ENCODE data around the gene SLC6A3.
"Not testable (repeated sequence)": the region's sequence is repeated elsewhere in the genome, so short reads cannot be mapped to it uniquely, and the experiment has no call there.

SLC6A3 gene

DNA sequence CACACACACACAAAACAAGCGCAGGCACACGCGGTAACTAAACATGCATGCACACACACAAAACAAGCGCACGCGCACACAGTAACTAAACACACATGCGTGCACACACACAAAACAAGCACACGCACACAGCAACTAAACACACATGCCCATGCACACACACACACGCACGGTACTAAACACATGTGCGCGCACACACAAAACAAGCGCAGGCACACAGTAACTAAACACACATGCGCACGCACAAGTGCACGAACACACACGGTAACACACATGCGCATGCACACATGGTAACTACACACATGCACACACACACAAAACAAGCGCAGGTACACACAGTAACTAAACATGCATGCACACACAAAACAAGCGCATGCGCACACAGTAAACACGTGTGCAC, 19.9 kb upstream of the SLC6A3 start:
- DNase-seq (ENCODE audit: low read depth in 2 of 2, low spot score in 1 of 2): no peak

DNA sequence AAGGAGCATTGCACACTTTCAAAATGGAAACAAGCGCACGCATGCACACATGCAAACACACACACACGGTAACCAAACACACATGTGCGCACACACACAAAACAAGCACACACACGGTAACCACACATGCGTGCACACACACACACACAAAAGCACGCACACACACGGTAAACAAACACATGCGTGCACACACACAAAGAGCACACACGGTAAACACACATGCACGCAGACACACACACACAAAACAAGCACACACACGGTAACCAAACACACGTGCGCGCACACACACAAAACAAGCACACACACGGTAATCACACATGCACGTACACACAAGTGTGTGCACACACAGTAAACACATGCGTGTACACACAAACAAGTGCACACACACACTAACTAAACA, 19.3 kb upstream of the SLC6A3 start:
- DNase-seq (ENCODE audit: low read depth in 2 of 2, low spot score in 1 of 2): no peak

DNA sequence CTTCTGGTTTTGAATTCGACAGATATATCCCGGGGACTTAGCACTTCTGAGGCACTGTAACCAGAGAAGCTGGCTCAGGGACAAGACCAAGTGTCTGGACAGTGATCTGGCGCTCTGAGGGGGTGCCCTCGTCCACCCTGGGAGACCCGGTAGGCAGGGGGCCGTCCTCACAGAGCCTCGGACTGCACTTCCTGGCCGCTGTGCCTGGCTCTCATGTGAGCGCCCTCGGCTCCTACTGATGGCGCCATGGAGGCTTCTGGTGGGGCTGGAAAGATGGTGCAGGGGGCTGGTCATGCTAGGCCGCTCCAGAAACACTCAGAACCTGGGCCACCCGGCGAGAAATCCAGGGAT, 18.8 kb upstream of the SLC6A3 start:
- no peak for DNase-seq (ENCODE audit: low read depth in 2 of 2, low spot score in 1 of 2)

DNA sequence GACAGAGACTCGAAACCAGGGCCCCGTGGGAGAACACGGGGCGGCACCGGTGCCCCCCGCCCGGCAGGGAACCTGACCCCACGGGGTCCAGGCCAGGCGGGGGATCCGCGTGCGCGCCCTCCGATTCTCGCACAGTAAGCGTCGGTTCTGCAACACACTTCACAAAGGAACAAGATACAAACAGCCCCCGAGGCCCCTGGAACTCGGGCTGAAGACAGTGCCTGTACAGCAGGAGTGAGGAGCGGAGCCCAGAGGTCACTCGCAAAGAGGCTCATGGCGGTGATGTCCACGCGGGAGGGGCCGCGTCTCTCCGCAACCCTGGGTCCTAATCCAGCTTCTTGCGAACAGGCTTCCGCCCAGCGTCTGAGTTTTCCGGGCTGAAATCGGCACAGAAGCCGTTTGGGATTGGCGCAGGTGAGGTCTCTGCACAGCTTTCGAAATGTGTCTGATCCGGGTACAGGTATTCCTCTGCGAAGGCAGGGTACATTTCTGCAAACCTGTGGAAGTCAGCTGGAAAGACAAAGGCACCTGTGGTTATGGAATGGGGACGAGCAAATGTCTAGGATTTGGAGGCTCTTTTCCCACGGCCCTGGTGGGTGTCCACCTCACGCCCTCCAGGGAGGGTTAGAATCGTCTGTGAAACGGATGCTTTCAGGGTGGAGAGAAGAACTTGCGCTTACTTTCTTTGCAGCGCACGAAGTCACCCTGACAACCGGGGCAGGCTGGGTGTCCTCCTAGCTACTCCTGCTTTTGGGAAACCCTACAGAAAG, 18.3 kb upstream of the SLC6A3 start:
- no peak for DNase-seq (ENCODE audit: low read depth in 2 of 2, low spot score in 1 of 2)

DNA sequence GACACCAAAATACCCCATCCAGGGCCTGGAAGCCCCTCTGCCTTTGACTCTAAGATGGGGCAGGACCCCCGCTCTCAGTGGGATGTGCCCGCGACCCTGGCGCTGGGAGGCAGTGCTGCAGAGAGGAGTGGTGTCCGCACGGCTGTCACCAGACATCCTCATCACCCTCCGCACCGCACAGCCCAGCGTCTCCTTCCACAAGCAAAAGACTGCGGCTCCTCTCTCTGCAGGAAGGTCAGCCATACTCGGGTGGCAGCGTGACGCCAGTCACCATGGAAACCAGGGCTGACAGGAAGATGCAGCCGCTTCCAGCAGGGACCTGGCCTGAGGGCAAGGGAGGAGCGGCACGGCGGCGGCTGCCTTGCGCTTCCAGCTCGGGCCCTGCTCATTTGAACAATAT, 17.1 kb upstream of the SLC6A3 start:
- no peak for DNase-seq (ENCODE audit: low read depth in 2 of 2, low spot score in 1 of 2)

DNA sequence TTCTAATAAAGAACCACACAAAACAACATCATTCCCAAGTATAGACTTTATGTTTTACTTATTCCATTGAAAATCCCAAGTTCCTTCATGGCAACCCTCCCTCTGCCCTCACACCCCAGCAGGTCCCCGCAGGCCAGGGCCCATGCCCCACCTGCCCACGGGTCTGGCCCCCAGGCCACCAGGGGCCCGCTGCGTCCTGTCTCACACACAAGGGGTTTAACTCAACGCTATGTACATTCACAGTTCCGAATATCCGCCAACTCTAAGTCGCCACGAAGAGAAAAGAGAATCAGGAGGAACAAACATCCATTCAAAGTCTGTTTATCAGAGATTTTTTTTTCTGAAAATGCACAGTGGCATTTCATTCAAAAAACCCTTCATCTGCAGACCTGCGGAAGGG, 16.2 kb upstream of the SLC6A3 start:
- no peak for DNase-seq (ENCODE audit: low read depth in 2 of 2, low spot score in 1 of 2)

DNA sequence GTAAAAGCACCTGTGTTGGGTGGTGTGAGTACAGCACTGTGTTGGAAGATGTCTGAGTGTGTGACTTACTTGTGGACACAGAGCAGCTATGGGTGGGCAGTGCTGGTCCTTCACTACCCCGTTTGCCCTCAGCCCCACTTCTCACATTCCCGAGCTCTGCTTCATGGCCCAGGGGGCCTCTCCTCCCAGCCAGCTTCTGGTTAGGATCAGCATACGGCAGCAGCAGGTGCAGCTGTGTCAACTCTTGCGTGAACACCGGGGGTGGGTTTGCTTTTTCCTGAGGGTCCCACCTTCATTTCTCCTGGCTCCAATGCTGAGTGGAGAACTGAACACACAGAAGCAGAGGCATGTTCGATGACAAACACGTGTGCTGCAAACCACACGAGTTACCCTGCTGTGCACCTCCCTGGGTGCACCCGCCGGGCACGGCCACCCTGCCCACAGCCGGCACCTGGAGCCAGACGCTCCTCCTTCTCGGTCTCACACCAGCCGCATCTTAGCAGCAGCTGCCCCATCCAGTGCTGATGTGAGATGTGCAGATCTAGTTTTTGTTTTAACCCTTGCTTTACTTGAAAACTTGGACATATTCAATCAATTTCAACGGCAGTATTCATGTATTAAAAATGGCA, 14.9 kb upstream of the SLC6A3 start:
- no peak for DNase-seq (ENCODE audit: low read depth in 2 of 2, low spot score in 1 of 2)

DNA sequence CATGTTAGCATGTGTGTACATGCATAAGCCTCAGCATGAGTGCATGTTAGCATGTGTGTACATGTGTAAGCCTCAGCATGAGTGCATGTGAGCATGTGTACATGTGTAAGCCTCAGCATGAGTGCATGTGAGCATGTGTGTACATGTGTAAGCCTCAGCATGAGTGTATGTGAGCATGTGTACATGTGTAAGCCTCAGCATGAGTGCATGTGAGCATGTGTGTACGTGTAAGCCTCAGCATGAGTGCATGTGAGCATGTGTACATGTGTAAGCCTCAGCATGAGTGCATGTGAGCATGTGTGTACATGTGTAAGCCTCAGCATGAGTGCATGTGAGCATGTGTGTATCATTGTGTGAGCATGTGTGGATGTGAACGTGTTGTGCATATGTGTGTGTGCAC, 14.2 kb upstream of the SLC6A3 start:
- DNase-seq (ENCODE audit: low read depth in 2 of 2, low spot score in 1 of 2): not testable (repeated sequence)

DNA sequence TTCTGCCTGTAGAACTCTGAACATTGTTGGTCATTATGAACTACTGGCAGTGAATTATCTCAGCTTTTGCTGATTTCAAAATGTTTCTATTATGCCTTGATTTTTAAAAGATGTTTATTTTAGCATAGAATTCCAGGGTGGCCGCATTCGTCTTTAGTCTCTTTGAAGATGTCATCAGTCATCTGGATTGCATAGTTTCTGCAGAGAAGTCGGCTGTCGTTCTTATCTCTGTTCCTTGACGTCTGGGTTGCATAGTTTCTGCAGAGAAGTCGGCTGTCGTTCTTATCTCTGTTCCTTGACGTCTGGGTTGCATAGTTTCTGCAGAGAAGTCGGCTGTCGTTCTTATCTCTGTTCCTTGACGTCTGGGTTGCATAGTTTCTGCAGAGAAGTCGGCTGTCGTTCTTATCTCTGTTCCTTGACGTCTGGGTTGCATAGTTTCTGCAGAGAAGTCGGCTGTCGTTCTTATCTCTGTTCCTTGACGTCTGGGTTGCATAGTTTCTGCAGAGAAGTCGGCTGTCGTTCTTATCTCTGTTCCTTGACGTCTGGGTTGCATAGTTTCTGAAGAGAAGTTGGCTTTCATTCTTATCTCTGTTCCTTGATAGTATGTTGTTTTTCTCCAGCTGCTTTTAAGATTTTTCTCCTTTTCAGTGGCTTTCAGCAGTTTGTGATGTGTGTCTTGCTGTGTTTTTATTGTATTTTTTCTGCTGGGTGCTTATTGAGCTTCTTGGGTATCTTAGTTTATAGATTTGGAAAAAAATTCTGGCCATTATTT, 11.1 kb upstream of the SLC6A3 start:
- DNase-seq (ENCODE audit: low read depth in 2 of 2, low spot score in 1 of 2): not testable (repeated sequence)

DNA sequence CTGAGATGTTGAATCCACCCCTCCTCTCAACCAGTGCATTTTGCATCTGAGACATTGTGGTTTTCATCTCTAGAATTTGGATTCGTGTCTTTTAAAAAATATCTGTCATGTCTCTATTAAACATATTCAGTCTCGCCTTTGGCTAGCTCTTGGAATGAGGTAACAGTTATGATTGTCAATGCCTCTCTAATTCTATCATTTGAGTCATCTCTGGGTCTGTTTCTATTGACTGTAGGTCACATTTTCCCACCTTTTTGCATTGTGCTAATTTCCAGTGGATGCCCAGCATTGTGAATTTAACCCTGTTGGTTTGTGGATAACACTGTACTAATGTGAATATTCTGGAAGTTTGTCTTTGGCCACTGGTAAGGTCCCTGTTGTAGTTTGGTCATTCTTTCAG, 8.4 kb upstream of the SLC6A3 start:
- no peak for DNase-seq (ENCODE audit: low read depth in 2 of 2, low spot score in 1 of 2)

DNA sequence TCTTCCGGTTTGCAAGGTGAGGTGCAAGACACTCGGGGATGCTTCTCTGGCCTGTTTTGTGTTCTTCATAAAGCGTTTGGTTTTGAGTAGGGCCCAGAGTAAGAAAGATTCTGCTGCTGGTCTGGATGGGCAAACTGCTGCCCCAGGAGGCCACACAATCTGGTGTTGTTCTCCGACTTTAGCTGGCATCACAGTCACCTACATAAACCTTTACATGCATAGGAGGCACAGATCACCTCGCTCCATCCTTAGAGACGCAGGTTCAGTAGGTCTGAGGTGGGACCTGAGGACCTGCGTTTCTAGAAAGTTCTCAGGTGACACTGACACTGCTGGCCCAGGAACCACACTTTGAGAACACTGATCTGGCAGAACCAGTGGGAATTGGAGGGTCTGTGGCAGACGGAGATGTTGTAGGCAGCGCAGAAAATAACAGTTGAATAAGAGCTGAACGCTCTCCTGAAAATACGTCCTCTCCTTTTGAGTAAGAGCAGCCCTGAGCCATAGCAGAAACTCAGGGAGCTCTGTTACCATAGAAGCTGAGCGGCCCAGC, 3.9 kb upstream of the SLC6A3 start:
- no peak for DNase-seq (ENCODE audit: low read depth in 2 of 2, low spot score in 1 of 2)

DNA sequence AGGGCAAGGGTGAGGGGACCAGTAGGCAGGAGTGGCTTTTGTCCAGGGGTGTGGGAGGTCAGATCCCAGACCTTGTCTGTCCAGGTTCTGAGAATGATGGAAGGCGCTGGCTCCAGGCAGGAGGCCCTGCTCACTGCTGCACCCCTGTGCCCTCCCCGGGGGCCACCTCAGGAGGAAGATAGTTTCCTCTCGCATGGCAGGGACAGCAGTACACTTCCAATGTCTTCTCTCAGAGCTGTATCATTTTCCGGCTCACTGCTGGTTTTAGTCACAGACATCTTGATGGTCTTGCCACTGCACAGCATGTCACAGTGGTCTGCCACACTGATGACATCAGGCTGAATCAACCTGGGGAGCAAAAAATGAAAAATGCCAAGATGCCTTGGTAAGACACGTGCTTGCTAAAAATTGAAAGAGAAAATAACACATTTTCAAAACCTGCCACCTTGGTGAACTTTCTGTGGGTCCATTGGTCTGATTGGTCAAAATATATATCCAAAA, 3.3 kb upstream of the SLC6A3 start:
- DNase-seq (ENCODE audit: low read depth in 2 of 2, low spot score in 1 of 2): no peak

DNA sequence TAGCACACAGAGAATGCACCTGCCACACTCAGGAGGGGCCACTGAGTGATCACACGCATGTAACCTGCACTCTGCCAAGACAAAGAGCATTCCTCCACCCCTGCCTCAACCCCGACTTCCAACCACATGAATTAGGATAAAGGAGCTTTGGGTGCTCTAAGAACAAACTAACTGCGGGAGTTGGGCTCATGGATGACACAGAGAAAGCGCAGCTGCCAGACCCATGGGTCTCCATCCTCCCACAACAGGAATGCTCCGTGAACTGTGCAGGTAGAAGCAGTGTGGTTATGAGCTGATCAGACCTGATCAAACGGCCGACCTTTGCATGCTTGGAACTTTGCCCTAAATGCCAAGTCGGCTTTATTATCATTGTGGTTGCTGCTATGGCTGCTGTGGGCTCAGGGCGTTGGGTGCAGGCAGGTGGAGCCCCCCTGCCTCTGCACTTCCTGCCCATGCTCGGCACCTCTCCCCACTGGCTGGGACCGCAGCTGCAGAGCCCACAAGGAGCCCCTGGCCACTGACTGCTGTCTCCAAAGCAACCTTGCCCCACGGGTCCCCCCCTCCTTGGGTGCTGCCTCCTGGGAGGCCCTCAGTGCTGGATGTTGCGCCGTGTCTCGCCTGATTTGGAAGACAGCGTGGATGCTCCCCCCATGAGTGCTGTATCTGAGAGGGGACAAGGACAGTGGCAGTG, 2.6 kb upstream of the SLC6A3 start:
- no peak for DNase-seq (ENCODE audit: low read depth in 2 of 2, low spot score in 1 of 2)

DNA sequence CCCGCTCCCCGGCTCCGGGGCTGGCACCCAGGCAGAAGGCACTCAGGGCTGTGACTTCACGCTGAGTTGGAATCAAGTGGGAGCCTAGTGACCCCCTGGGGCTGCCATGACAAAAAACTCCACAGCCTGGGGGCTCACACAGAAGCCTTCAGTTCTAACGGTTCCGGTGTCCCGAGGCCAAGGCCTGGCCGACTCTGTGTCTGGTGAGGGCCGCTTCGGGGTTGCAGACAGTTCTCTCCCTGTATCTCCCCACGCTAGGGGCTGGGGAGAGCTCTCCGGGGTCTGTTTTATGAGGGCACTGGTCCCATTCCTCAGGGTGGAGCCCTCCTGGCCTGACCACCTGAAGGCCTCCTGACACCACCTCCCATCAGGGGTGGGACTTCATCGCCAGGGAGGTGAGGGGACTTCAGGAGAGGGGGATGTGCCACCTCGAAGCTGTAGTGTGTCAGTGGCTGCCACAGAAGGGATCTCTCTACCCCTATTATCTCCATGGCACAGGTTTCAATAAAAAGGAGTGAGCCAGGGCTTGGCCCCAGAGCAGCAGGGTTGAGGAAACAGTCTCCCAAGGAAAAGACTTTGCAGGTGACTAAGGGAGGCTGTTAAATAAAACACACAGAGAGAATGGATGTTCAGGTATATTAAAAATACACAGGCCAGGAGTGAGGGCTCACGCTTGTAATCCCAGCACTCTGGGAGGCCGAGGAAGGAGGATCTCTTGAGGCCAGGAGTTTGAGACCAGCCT, 1.5 kb upstream of the SLC6A3 start:
- no peak for DNase-seq (ENCODE audit: low read depth in 2 of 2, low spot score in 1 of 2)

DNA sequence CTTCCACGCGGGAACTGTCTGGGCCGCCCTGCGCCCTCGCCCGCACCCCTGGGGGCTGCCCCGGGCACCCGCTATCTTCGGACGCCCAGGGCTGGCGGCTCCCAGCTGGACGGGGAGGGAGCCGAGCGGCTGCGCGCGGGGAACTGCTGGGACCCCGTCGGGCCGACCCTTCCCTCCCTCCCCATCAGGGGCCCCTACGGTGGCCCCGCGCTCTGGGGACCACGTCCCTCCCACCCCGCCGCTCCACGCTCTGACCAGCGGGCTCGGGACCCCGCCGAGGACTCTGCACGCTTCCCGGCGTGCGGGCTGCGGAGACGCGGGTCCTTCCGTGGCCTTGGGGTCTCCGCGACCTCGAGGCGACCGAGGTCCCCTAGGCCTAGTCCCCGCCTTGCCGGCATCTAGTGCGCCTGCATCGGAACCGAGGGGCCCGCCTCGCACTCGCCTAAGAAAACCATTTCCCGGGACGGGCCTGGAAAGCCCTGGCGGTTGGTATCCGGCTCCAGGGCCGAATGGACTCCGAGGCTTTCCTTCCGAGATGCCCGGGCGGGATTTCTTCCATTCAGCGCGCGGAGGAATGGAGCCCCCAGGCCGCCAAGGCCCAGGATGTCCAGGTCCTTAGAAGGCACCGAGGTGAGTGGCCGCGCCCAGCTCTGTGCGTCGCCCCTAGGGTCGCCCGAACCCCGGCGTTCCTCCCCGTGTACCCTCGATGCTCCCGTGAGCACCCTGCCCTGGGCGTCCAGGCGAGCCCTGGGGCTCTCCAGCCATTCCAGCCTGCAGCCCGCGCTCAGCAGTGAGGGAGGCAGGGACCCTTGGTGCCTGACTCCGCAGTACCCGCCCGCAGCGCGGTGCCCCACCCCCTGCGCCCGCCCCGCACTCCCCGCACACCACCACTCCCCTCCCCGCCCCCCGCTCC, 705 bp upstream of the SLC6A3 start:
- no peak for DNase-seq (ENCODE audit: low read depth in 2 of 2, low spot score in 1 of 2)

DNA sequence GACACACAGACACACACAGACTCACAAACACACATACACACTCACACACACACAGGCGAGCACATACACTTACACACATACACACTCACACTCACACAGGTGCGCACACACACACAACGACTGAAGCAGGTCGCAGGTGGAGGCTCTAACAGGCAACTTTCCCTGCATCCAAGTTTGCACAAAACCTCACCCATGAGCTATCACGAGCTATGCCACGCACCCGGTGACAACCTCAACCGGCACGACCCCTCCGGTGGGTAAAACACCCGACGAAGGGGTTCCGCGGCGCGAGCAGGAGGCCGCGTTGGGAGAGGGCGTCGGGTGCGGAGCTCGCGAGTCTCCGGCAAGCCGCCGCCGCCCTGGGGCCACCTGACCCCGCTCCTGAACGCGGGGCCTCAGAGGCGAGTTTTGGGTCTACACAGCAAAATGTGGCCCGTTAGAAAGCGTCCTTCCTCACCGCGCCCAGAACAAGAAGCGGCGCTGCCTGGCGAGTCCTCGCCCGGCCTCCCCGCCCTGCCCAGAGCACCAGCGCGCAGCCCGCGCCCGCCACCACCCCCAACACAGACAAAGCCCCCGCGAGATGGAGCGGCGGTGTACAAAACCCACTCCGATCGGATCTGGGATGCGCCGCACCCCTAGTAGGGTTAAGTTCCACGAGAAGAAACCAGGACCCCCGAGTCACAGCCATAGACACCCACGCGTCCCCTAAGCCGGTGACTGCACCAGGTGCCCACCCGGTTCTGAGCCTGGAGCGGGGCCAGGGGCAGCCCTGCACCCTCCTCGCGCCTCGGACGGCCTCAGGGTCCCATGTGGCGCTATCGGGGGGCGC, 665 bp downstream of the SLC6A3 start:
- no peak for DNase-seq (ENCODE audit: low read depth in 2 of 2, low spot score in 1 of 2)

DNA sequence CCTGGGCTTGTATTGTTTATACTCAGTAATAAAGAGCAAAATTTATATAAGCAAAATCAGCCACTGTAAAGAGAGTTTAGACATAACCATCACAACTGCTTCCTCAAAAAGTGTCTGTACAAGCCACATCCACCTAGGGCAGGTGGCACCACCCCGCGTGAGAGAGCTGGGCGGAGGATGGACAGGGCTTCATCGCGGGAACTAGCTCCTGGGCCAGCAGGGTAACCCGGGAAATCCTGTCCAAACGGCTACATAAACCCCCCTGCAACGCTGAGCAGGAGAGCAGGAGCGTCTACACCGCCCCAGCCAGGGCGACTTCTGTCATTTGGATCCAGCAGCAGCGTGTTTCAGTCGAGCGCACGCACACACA, 1.3 kb downstream of the SLC6A3 start:
- no peak for DNase-seq (ENCODE audit: low read depth in 2 of 2, low spot score in 1 of 2)

DNA sequence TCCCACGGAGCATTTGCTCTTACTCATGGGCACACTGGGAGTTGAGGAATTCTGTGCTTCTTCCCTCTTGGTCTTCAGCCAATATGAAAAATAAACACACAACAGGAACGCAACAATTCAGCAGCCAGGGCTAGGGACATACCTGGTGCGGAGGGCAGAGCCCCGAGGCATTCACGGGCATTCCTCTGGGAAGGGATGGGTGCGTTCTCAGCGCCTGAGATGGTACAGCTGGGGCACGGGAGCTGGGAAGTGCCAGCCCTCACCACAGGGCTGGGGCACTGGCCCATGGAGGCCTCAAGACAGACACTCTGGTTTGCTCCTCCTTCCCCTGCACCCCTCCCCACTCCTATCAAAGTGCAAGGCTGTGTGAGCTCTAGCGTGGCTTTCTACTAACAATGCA, 2.1 kb downstream of the SLC6A3 start:
- no peak for DNase-seq (ENCODE audit: low read depth in 2 of 2, low spot score in 1 of 2)
